HepG2 (cell line): Measurements from ENCODE around the gene UNC5B.

ENCODE experiments used
- BCL6 ChIP-seq: IDR thresholded peaks from 2 replicates; pipeline ENCODE4 v1.6.1; 2016; ENCODE audit warnings: missing genetic modification reagents, missing compliant biosample characterization
- HOXA7 ChIP-seq: sonication (generic); formaldehyde crosslinking; IDR thresholded peaks from 2 replicates; pipeline ENCODE4 v1.8.1; 2022; ENCODE audit warnings: mild to moderate bottlenecking, missing genetic modification reagents, moderate library complexity
- IRF2 ChIP-seq: IDR thresholded peaks from 2 replicates; pipeline ENCODE4 v1.6.1; 2018; ENCODE audit warnings: missing genetic modification reagents, missing compliant biosample characterization
- MXI1 ChIP-seq: IDR thresholded peaks from 3 replicates; pipeline ENCODE4 v1.6.1; 2012; ENCODE audit warnings: low read depth, low read length, inconsistent platforms, borderline replicate concordance
- PITX1 ChIP-seq: sonication (generic); formaldehyde crosslinking; IDR thresholded peaks from 2 replicates; pipeline ENCODE4 v1.5.1; 2020; ENCODE audit warnings: mild to moderate bottlenecking, missing genetic modification reagents
- RFXANK ChIP-seq: IDR thresholded peaks from 2 replicates; pipeline ENCODE4 v1.6.1; 2016
- TF ChIP-seq, protein P1 (sequence below): sonication (generic); formaldehyde crosslinking; conservative IDR thresholded peaks from 2 replicates; pipeline ENCODE4 v1.4.0; 2020; ENCODE audit warnings: missing genetic modification reagents
- TF ChIP-seq, protein P2 (sequence below): sonication (generic); formaldehyde crosslinking; IDR thresholded peaks from 2 replicates; pipeline ENCODE4 v1.5.0; 2020; ENCODE audit warnings: mild to moderate bottlenecking, missing genetic modification reagents, moderate library complexity
- TF ChIP-seq, protein P3 (sequence below): sonication (generic); formaldehyde crosslinking; IDR thresholded peaks from 2 replicates; pipeline ENCODE4 v1.4.0; 2020; ENCODE audit warnings: low read depth, mild to moderate bottlenecking, missing genetic modification reagents

DNA sequence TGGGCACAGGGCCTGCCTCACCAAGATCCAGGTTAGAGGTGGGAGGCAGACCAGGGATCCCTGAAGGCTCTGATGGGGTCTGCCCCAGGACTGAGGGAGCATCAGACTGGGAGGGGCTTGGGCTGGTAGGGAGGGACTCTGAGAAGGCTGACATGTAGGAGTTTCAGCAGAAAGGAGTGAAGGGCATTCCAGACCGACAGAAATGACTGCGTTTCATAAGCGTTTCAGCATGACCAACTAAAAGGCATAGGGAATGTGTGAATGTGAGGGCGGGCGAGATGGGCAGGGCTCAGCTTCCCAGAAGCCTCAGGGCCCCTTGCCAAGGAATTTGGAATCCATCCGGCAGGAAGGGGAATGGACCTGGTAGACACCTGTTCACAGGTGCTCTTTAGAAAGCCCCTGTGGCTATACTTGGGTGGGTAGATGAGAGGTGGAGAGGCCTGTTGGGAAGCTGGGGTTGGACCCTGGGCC, 81.8 kb downstream of the UNC5B start:
- TF ChIP-seq RFXANK (no peak), MXI1 (no peak), PITX1 (CRISPR knock-in tag) (no peak), IRF2 (no peak), HOXA7 (CRISPR knock-in tag) (no peak), BCL6 (no peak)
- TF ChIP-seq, protein P1, sequence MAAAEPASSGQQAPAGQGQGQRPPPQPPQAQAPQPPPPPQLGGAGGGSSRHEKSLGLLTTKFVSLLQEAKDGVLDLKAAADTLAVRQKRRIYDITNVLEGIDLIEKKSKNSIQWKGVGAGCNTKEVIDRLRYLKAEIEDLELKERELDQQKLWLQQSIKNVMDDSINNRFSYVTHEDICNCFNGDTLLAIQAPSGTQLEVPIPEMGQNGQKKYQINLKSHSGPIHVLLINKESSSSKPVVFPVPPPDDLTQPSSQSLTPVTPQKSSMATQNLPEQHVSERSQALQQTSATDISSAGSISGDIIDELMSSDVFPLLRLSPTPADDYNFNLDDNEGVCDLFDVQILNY (CRISPR knock-in tag), result no peak
- TF ChIP-seq, protein P2, sequence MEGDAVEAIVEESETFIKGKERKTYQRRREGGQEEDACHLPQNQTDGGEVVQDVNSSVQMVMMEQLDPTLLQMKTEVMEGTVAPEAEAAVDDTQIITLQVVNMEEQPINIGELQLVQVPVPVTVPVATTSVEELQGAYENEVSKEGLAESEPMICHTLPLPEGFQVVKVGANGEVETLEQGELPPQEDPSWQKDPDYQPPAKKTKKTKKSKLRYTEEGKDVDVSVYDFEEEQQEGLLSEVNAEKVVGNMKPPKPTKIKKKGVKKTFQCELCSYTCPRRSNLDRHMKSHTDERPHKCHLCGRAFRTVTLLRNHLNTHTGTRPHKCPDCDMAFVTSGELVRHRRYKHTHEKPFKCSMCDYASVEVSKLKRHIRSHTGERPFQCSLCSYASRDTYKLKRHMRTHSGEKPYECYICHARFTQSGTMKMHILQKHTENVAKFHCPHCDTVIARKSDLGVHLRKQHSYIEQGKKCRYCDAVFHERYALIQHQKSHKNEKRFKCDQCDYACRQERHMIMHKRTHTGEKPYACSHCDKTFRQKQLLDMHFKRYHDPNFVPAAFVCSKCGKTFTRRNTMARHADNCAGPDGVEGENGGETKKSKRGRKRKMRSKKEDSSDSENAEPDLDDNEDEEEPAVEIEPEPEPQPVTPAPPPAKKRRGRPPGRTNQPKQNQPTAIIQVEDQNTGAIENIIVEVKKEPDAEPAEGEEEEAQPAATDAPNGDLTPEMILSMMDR (CRISPR knock-in tag), result no peak
- TF ChIP-seq, protein P3, sequence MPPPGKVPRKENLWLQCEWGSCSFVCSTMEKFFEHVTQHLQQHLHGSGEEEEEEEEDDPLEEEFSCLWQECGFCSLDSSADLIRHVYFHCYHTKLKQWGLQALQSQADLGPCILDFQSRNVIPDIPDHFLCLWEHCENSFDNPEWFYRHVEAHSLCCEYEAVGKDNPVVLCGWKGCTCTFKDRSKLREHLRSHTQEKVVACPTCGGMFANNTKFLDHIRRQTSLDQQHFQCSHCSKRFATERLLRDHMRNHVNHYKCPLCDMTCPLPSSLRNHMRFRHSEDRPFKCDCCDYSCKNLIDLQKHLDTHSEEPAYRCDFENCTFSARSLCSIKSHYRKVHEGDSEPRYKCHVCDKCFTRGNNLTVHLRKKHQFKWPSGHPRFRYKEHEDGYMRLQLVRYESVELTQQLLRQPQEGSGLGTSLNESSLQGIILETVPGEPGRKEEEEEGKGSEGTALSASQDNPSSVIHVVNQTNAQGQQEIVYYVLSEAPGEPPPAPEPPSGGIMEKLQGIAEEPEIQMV, result no peak
